HCT116 (cell line): Measurements from ENCODE around the gene BORCS5.

Experiments used
- EZH2 ChIP-seq: fragments of 200-600 bp; sonication (generic); IDR thresholded peaks from 2 replicates; pipeline ENCODE4 v1.6.1; 2017; ENCODE audit warnings: antibody characterized with exemption, mixed run types
- EZH2phosphoT487 ChIP-seq: fragments of 200-600 bp; IDR thresholded peaks from 2 replicates; pipeline ENCODE4 v1.6.1; 2018; ENCODE audit warnings: antibody characterized with exemption, borderline replicate concordance
- JUND ChIP-seq: IDR thresholded peaks from 2 replicates; pipeline ENCODE4 v1.6.1; 2012
- POLR2A ChIP-seq: IDR thresholded peaks from 2 replicates; pipeline ENCODE4 v1.7.0; 2011; ENCODE audit warnings: borderline replicate concordance; ENCODE audit not compliant: insufficient read depth, insufficient read length; ENCODE audit errors: extremely low read depth
- POLR2AphosphoS5 ChIP-seq: IDR thresholded peaks from 2 replicates; pipeline ENCODE4 v1.6.1; 2011; ENCODE audit warnings: mild to moderate bottlenecking, low read depth, low read length, moderate library complexity
- TF ChIP-seq, protein P1 (sequence below), 3 experiments: fragments of 200-600 bp in 1 of 3; sonication (generic) in 1 of 3; IDR thresholded peaks in 2 of 3; conservative IDR thresholded peaks in 1 of 3; 2 replicates each; pipeline ENCODE4 v1.5.1; 2012 to 2017; ENCODE audit warnings: low read depth in 2 of 3, low read length in 2 of 3, antibody characterized with exemption in 1 of 3, borderline replicate concordance in 1 of 3, control low read depth in 1 of 3, mild to moderate bottlenecking in 1 of 3, mixed read lengths in 1 of 3, mixed run types in 1 of 3, moderate library complexity in 1 of 3; ENCODE audit not compliant: insufficient read depth in 1 of 3

DNA sequence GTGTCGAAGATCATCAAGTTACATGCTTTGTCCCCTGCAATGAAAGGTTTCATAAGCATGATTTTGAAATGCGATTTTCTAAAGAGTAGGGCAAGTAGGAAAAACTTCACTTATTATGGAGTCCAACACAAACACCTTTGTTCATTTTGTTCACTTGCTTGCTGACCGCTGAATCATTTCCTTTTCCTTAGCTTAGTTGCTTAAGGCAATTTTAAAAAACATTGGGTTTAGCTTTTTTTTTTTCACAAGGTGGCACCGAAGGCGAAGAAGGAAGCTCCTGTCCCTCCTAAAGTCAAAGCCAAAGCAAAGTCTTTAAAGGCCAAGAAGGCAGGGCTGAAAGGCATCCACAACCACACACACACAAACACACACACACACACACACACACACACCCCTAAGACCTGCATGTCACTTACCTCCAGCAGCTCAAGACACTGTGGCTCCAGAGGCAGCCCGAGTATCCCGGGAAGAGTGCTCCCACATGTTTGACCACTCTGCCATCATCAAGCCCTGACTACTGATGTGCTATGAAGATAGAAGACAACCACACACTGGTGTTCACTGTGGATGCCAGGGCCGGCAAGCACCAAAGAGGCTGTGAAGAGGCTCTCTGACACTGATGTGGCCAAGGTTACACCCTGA lies 18.2 kb upstream of the BORCS5 start:
- no peak for TF ChIP-seq JUND
- no peak for TF ChIP-seq POLR2AphosphoS5
- TF ChIP-seq POLR2A, result no peak
- TF ChIP-seq, protein P1, sequence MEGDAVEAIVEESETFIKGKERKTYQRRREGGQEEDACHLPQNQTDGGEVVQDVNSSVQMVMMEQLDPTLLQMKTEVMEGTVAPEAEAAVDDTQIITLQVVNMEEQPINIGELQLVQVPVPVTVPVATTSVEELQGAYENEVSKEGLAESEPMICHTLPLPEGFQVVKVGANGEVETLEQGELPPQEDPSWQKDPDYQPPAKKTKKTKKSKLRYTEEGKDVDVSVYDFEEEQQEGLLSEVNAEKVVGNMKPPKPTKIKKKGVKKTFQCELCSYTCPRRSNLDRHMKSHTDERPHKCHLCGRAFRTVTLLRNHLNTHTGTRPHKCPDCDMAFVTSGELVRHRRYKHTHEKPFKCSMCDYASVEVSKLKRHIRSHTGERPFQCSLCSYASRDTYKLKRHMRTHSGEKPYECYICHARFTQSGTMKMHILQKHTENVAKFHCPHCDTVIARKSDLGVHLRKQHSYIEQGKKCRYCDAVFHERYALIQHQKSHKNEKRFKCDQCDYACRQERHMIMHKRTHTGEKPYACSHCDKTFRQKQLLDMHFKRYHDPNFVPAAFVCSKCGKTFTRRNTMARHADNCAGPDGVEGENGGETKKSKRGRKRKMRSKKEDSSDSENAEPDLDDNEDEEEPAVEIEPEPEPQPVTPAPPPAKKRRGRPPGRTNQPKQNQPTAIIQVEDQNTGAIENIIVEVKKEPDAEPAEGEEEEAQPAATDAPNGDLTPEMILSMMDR (IDR thresholded peaks at IDR 0.05 in 2 of 3, conservative IDR thresholded peaks at IDR 0.05 in 1 of 3; ENCODE audit: borderline replicate concordance in 1 of 3, insufficient read depth in 1 of 3, low read depth in 2 of 3, low read length in 2 of 3), result no peak
- TF ChIP-seq EZH2phosphoT487, result no peak
- no peak for TF ChIP-seq EZH2
